ENCODE results near the gene KRT23. TPM values are rescaled to one million over a fixed set of nuclear protein-coding genes. Genes with fewer than 3 reads are reported as not detected.

The KRT23 gene
- total RNA-seq, 1 donor from 2014 or later: not detected

- DNase-seq (ENCODE audit: extremely low read depth, low read depth, low spot score): no peak
Observed at GRCh38 chr17:40873801-40874200, 63.6 kb downstream of the KRT23 start.

- DNase-seq (ENCODE audit: extremely low read depth, low read depth, low spot score): no peak
Observed at GRCh38 chr17:40873255-40873654, 64.2 kb downstream of the KRT23 start.

Other genes starting within 250 kb of the KRT23 start
- gene KRT24, start 233.9 kb downstream of the KRT23 start, total RNA-seq: not detected in 2 replicates
- gene KRT25, start 182.3 kb downstream of the KRT23 start, total RNA-seq: not detected in 2 replicates
- gene KRT26, start 165.4 kb downstream of the KRT23 start, total RNA-seq: not detected in 2 replicates
- not detected in 2 replicates for gene KRT27, start 155.1 kb downstream of the KRT23 start, total RNA-seq
- gene KRT28, start 137.7 kb downstream of the KRT23 start, total RNA-seq: not detected in 2 replicates
- 18.2 and 24.8 TPM in 2 replicates for gene KRT10, start 115.0 kb downstream of the KRT23 start, total RNA-seq
- not detected in 2 replicates for gene KRT12, start 70.4 kb downstream of the KRT23 start, total RNA-seq
- not detected in 2 replicates for gene KRT20, start 52.4 kb downstream of the KRT23 start, total RNA-seq
- gene KRT39, start 29.3 kb upstream of the KRT23 start, total RNA-seq: not detected in 2 replicates
- not detected in 2 replicates for gene KRT40, start 46.7 kb upstream of the KRT23 start, total RNA-seq
- gene KRTAP3-3, start 56.5 kb upstream of the KRT23 start, total RNA-seq: not detected in 2 replicates
- not detected in 2 replicates for gene KRTAP3-2, start 62.3 kb upstream of the KRT23 start, total RNA-seq
- gene KRTAP3-1, start 71.5 kb upstream of the KRT23 start, total RNA-seq: not detected in 2 replicates
- 0.29 and 0.82 TPM in 2 replicates for gene KRTAP1-5, start 89.6 kb upstream of the KRT23 start, total RNA-seq
- not detected in 2 replicates for gene KRTAP1-4, start 92.5 kb upstream of the KRT23 start, total RNA-seq
- gene KRTAP1-3, start 97.2 kb upstream of the KRT23 start, total RNA-seq: not detected in 2 replicates
- not detected in 2 replicates for gene KRTAP1-1, start 103.8 kb upstream of the KRT23 start, total RNA-seq
- gene KRTAP2-1, start 109.7 kb upstream of the KRT23 start, total RNA-seq: not detected in 2 replicates
- gene KRTAP2-2, start 117.6 kb upstream of the KRT23 start, total RNA-seq: not detected in 2 replicates
- 1.8 and 5.4 TPM in 2 replicates for gene KRTAP2-3, start 122.5 kb upstream of the KRT23 start, total RNA-seq
- gene KRTAP2-4, start 128.2 kb upstream of the KRT23 start, total RNA-seq: not detected in 2 replicates
- gene KRTAP4-7, start 146.5 kb upstream of the KRT23 start, total RNA-seq: not detected in 2 replicates
- gene KRTAP4-8, start 160.5 kb upstream of the KRT23 start, total RNA-seq: not detected in 2 replicates
- gene KRTAP4-16, start 164.6 kb upstream of the KRT23 start, total RNA-seq: not detected in 2 replicates
- gene KRTAP4-9, start 167.7 kb upstream of the KRT23 start, total RNA-seq: not detected in 2 replicates
- not detected in 2 replicates for gene KRTAP4-11, start 180.7 kb upstream of the KRT23 start, total RNA-seq
- gene KRTAP4-12, start 186.5 kb upstream of the KRT23 start, total RNA-seq: not detected in 2 replicates
- not detected in 2 replicates for gene KRTAP4-6, start 202.9 kb upstream of the KRT23 start, total RNA-seq
- not detected in 2 replicates for gene KRTAP4-5, start 212.2 kb upstream of the KRT23 start, total RNA-seq
- not detected in 2 replicates for gene KRTAP4-4, start 223.1 kb upstream of the KRT23 start, total RNA-seq
- gene KRTAP4-3, start 230.6 kb upstream of the KRT23 start, total RNA-seq: not detected in 2 replicates
- gene KRTAP4-2, start 240.6 kb upstream of the KRT23 start, total RNA-seq: not detected in 2 replicates
- not detected in 2 replicates for gene KRTAP4-1, start 247.3 kb upstream of the KRT23 start, total RNA-seq

All from glomerular endothelial cell (primary cell).